GM23338 (cell line): ENCODE data around the gene PLA2G5.

Experiments
- CREB1 ChIP-seq: fragments of 250-450 bp; sonication (Bioruptor Pico); IDR thresholded peaks from 2 replicates; pipeline ENCODE4 v1.5.0; 2020; ENCODE audit warnings: low read depth, mild to moderate bottlenecking, moderate library complexity
- EZH2 ChIP-seq: fragments of 200-600 bp; sonication (generic); IDR thresholded peaks from one replicate; pipeline ENCODE4 v1.8.0; 2017; ENCODE audit warnings: antibody characterized with exemption, mild to moderate bottlenecking, low read depth; ENCODE audit not compliant: unreplicated experiment
- EZH2phosphoT487 ChIP-seq: fragments of 200-600 bp; sonication (generic); IDR thresholded peaks from one replicate; pipeline ENCODE4 v1.8.1; 2018; ENCODE audit warnings: antibody characterized with exemption; ENCODE audit not compliant: unreplicated experiment
- JUNB ChIP-seq: IDR thresholded peaks from one replicate; pipeline ENCODE4 v1.6.1; 2016; ENCODE audit warnings: antibody characterized with exemption; ENCODE audit not compliant: unreplicated experiment
- NANOG ChIP-seq: IDR thresholded peaks from 2 replicates; pipeline ENCODE4 v1.6.1; 2016; ENCODE audit warnings: antibody characterized with exemption, borderline replicate concordance
- POLR2AphosphoS5 ChIP-seq: IDR thresholded peaks from 2 replicates; pipeline ENCODE4 v1.6.1; 2016; ENCODE audit warnings: antibody characterized with exemption, low read depth
- STAT1 ChIP-seq: IDR thresholded peaks from one replicate; pipeline ENCODE4 v1.6.1; 2016; ENCODE audit warnings: antibody characterized with exemption; ENCODE audit not compliant: unreplicated experiment
- ZNF331 ChIP-seq: fragments of 250-450 bp; sonication (Bioruptor Pico); IDR thresholded peaks from 2 replicates; pipeline ENCODE4 v1.5.0; 2020; ENCODE audit warnings: low read depth, mild to moderate bottlenecking, moderate library complexity
- TF ChIP-seq, protein P1 (sequence below), 2 experiments: fragments of 200-600 bp in 1 of 2; sonication (generic) in 1 of 2; conservative IDR thresholded peaks; 2 replicates each; pipeline versions ENCODE4 v1.5.1 to v1.6.1; 2016 to 2017; ENCODE audit warnings: antibody characterized with exemption in 2 of 2, low read depth in 2 of 2, mild to moderate bottlenecking in 2 of 2, moderate library complexity in 1 of 2
- TF ChIP-seq, protein P2 (sequence below): IDR thresholded peaks from 2 replicates; pipeline ENCODE4 v1.6.1; 2016; ENCODE audit warnings: antibody characterized with exemption
- TF ChIP-seq, protein P3 (sequence below): IDR thresholded peaks from one replicate; pipeline ENCODE4 v1.6.1; 2018; ENCODE audit warnings: antibody characterized with exemption; ENCODE audit not compliant: unreplicated experiment

DNA sequence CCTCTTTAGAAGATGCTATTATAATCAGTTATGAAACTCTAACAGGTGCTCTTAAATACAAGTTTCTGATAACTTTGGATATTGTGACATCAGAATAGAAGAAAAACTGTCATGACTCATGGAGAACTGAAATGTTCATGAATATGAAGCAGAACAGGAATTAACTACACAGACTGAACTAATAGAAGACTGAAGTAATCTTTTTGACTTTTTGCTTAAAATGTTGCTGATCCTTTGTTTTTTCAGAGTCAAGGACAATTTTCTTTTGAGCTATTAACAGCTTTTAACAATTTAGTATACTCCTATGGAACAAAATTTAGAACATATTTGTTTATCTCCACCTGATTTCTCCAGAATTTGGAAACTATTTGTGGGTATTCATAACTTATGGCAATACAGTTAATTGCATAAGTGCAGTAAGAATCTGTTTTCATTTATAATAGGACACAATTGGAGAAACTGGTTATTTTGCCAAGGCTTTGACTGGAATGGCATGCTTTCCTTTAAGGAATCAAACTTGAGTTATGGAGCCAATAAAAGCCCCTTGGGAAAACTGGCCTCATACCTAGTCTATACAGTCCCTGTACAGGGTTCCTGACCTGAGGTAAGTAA, 18.7 kb upstream of the PLA2G5 start:
- TF ChIP-seq, protein P1, sequence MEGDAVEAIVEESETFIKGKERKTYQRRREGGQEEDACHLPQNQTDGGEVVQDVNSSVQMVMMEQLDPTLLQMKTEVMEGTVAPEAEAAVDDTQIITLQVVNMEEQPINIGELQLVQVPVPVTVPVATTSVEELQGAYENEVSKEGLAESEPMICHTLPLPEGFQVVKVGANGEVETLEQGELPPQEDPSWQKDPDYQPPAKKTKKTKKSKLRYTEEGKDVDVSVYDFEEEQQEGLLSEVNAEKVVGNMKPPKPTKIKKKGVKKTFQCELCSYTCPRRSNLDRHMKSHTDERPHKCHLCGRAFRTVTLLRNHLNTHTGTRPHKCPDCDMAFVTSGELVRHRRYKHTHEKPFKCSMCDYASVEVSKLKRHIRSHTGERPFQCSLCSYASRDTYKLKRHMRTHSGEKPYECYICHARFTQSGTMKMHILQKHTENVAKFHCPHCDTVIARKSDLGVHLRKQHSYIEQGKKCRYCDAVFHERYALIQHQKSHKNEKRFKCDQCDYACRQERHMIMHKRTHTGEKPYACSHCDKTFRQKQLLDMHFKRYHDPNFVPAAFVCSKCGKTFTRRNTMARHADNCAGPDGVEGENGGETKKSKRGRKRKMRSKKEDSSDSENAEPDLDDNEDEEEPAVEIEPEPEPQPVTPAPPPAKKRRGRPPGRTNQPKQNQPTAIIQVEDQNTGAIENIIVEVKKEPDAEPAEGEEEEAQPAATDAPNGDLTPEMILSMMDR (conservative IDR thresholded peaks at IDR 0.05; ENCODE audit: low read depth in 2 of 2), result no peak
- TF ChIP-seq JUNB (no peak), EZH2phosphoT487 (no peak), EZH2 (no peak), POLR2AphosphoS5 (no peak), NANOG (no peak), CREB1 (no peak), STAT1 (no peak), ZNF331 (no peak; the same call in 1 of the 2 replicates)
- TF ChIP-seq, protein P2, sequence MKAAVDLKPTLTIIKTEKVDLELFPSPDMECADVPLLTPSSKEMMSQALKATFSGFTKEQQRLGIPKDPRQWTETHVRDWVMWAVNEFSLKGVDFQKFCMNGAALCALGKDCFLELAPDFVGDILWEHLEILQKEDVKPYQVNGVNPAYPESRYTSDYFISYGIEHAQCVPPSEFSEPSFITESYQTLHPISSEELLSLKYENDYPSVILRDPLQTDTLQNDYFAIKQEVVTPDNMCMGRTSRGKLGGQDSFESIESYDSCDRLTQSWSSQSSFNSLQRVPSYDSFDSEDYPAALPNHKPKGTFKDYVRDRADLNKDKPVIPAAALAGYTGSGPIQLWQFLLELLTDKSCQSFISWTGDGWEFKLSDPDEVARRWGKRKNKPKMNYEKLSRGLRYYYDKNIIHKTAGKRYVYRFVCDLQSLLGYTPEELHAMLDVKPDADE, result no peak
- TF ChIP-seq, protein P3, sequence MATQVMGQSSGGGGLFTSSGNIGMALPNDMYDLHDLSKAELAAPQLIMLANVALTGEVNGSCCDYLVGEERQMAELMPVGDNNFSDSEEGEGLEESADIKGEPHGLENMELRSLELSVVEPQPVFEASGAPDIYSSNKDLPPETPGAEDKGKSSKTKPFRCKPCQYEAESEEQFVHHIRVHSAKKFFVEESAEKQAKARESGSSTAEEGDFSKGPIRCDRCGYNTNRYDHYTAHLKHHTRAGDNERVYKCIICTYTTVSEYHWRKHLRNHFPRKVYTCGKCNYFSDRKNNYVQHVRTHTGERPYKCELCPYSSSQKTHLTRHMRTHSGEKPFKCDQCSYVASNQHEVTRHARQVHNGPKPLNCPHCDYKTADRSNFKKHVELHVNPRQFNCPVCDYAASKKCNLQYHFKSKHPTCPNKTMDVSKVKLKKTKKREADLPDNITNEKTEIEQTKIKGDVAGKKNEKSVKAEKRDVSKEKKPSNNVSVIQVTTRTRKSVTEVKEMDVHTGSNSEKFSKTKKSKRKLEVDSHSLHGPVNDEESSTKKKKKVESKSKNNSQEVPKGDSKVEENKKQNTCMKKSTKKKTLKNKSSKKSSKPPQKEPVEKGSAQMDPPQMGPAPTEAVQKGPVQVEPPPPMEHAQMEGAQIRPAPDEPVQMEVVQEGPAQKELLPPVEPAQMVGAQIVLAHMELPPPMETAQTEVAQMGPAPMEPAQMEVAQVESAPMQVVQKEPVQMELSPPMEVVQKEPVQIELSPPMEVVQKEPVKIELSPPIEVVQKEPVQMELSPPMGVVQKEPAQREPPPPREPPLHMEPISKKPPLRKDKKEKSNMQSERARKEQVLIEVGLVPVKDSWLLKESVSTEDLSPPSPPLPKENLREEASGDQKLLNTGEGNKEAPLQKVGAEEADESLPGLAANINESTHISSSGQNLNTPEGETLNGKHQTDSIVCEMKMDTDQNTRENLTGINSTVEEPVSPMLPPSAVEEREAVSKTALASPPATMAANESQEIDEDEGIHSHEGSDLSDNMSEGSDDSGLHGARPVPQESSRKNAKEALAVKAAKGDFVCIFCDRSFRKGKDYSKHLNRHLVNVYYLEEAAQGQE, result no peak
